MM.1S (cell line): ENCODE measurements around the gene PCNX3.

Source experiments
- CTCF ChIP-seq: fragments of 300-600 bp; sonication (generic); IDR thresholded peaks from 2 replicates; pipeline ENCODE4 v1.5.1; 2016; ENCODE audit warnings: antibody characterized with exemption, low read length, mixed read lengths
- EZH2 ChIP-seq: fragments of 300-600 bp; sonication (generic); optimal IDR thresholded peaks from 2 replicates; pipeline ENCODE3; 2017; ENCODE audit warnings: low read depth, mild to moderate bottlenecking, antibody characterized with exemption, low read length, mixed read lengths
- EZH2phosphoT487 ChIP-seq: fragments of 300-600 bp; sonication (generic); IDR thresholded peaks from 2 replicates; pipeline ENCODE4 v1.6.1; 2018; ENCODE audit warnings: antibody characterized with exemption, low read length

- TF ChIP-seq EZH2, result no peak
- TF ChIP-seq CTCF, result no peak
- no peak for TF ChIP-seq EZH2phosphoT487
Measured at GRCh38 chr11:65672180-65672860, 56.7 kb downstream of the PCNX3 start.
